ENCODE data around the gene THY1. TPM values are rescaled to one million over a fixed set of nuclear protein-coding genes. Genes with fewer than 3 reads are reported as not detected.

The THY1 gene
- total RNA-seq, 1 donor from 2014 or later = 19.0 TPM

DNA sequence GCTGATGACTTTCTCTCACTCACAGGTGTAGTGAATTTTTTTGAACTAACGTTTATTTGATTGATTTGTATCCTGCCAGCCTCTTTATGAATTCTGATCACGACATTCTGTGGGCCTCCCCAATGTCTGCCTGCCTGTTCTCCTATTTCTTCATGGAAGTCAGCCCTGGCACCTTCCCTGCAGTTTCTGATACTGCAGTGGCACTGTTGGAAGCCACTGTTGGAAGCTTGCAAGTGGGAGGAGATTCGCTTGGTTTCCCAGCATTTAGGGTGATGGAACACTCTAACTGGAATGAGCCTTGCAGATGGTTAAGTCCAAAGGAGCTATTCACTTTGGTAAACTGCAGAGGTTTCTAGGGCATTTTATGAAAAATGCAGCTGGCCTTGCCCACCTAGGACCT, 1.3 kb upstream of the THY1 start:
- no peak for DNase-seq (ENCODE audit: extremely low spot score, unreplicated experiment)
- Mint-ChIP-seq H3K36me3 (no peaks in the 10 kb centered on the region), H3K4me1 (ENCODE audit: unreplicated experiment) (peaks cover 12% of the 10 kb centered on the region), H3K27ac (no peak overlapping the region), H3K27me3 (peaks cover 57% of the 10 kb centered on the region), H3K4me3 (peak overlapping the region; percentile 75), H3K9me3 (no peaks in the 10 kb centered on the region)
- TF ChIP-seq, protein P1, sequence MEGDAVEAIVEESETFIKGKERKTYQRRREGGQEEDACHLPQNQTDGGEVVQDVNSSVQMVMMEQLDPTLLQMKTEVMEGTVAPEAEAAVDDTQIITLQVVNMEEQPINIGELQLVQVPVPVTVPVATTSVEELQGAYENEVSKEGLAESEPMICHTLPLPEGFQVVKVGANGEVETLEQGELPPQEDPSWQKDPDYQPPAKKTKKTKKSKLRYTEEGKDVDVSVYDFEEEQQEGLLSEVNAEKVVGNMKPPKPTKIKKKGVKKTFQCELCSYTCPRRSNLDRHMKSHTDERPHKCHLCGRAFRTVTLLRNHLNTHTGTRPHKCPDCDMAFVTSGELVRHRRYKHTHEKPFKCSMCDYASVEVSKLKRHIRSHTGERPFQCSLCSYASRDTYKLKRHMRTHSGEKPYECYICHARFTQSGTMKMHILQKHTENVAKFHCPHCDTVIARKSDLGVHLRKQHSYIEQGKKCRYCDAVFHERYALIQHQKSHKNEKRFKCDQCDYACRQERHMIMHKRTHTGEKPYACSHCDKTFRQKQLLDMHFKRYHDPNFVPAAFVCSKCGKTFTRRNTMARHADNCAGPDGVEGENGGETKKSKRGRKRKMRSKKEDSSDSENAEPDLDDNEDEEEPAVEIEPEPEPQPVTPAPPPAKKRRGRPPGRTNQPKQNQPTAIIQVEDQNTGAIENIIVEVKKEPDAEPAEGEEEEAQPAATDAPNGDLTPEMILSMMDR (conservative IDR thresholded peaks at IDR 0.05) = no peak

DNA sequence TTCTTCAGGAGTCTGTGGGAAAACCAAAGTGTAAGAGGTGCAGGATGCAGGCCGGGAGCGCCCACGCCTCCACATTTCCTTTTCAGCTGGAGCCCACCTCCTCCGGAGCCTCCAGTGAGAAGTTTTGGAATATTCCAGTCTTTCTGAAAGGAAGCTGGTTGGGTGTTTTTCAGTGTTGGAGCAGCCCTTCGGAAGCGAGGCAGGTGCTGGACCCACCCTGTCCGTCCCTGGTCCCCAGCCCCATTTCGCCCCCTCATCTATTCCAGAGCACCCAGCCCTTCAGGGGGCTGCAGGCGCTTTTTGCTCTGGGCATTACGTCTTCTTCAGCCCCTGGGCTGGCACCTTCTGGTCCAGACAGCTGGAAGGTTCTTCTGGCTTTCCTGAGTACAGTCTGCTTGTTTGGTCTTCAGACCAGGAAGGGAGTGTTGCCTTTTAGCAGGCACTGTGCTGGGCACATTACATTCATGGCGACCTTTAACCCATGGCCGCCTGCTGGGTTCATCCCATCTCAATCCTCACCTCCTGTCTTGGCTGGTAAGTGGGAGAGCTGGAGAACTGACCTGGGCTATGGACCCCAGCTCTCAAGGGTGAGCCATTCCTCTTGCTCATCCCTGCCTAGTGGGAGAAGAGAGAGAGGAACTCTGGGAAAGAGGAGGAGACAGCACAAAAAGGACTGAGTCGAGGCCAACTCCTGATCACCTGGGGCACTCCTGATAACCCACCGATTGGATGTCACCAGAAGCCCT, 710 bp upstream of the THY1 start:
- no peaks in the 10 kb centered on the region for H3K9me3 Mint-ChIP-seq
- H3K36me3 Mint-ChIP-seq = no peaks in the 10 kb centered on the region
- TF ChIP-seq, protein P1 (conservative IDR thresholded peaks at IDR 0.05) = no peak
- H3K4me3 Mint-ChIP-seq = peak overlapping the region; percentile 92
- H3K27ac Mint-ChIP-seq = no peak overlapping the region
- H3K27me3 Mint-ChIP-seq = peaks cover 62% of the 10 kb centered on the region
- peaks cover 12% of the 10 kb centered on the region for H3K4me1 Mint-ChIP-seq (ENCODE audit: unreplicated experiment)
- no peak for DNase-seq (ENCODE audit: extremely low spot score, unreplicated experiment)

DNA sequence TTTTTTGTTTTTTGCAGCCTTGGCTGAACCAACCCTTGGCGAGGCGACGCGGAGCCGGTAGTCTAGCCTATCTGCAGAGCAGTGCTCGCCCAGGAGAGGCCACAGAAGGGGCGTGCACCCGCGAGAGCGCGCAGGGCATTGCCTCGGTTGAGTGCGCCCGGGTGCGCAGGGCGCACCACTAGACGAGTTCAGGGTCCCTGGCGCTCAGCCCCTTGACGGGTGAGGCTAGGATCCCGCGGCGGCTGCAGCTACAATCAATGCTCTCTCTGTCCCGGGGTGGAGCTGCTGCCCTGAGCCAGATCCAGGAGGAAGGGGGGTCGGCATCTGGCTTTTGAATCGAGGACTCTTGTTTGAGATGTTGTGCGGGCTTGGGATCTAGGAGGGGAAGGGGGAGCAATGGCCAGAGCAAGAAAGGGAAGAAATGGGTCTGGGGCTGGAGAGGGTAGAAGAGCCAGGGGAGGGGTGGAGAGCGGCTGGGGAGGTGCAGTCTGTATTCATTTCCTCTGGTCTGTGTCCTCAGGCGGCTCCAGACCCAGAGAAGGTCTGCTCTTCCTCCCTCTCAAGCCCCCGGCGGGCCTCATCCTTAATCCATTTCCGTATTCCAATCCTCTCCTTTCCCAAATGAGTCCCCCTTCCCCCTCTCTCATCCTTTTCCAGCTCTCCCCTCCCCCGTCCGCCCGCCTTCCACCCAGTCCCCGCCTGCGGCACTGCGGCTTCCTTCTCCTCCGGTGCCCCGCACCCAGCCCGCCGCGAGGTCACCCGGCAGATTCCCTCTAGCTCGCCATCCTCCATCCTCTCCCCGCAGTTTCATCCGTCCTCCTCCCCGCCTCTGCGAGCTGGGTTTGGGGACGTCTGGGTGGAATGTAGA, 797 bp downstream of the THY1 start:
- Mint-ChIP-seq H3K27me3 (peaks cover 62% of the 10 kb centered on the region), H3K9me3 (no peaks in the 10 kb centered on the region), H3K4me3 (peak overlapping the region; percentile 92), H3K4me1 (ENCODE audit: unreplicated experiment) (peaks cover 12% of the 10 kb centered on the region), H3K36me3 (peaks cover 4% of the 10 kb centered on the region), H3K27ac (peak overlapping the region; percentile 72)
- DNase-seq (ENCODE audit: extremely low spot score, unreplicated experiment) = no peak
- TF ChIP-seq, protein P1 (conservative IDR thresholded peaks at IDR 0.05) = no peak

DNA sequence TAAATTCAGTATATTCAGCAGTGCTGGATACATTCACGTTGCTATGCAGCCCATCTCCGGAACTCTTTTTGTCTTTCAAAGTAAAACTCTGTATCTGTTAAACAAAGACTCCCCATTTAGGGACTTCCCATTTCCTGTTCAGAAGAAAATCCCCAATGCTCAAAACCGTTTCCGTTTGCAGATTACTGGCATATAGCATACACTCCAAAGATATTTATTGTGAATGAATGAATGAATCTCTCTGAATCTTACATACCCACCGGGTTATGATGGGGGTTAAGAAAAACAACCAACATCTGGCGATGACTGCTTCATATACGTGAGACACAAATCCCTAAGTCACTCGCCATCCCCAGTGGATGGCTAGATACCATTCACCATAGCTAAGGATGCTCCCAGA, 1.6 kb downstream of the THY1 start:
- TF ChIP-seq, protein P1 (conservative IDR thresholded peaks at IDR 0.05) = no peak
- no peaks in the 10 kb centered on the region for H3K9me3 Mint-ChIP-seq
- peaks cover 62% of the 10 kb centered on the region for H3K27me3 Mint-ChIP-seq
- H3K4me3 Mint-ChIP-seq = peak overlapping the region; percentile 92
- DNase-seq (ENCODE audit: extremely low spot score, unreplicated experiment) = no peak
- no peak overlapping the region for H3K27ac Mint-ChIP-seq
- H3K4me1 Mint-ChIP-seq (ENCODE audit: unreplicated experiment) = peaks cover 12% of the 10 kb centered on the region
- H3K36me3 Mint-ChIP-seq = peaks cover 4% of the 10 kb centered on the region

DNA sequence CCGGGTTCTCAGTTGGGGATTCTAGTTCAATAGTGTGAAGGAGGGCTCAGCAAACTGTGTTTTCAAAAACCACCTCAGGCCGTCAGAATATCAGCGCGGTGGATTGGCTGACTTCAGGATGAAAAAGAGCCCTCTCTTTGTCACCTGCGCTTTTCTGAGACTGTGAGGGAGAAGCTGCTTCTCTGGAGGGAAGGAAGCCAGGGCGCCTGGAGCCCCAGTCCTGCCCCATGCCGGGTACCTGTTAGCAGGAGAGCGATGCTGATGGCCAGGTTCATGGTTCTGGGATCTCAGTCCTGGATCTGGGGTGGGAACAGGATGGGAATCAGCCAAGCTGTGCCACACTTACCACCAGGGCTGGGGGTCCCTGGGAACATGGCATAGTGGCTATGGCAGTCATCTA, 2.3 kb downstream of the THY1 start:
- Mint-ChIP-seq H3K27ac (no peak overlapping the region), H3K4me3 (no peak overlapping the region), H3K36me3 (peaks cover 4% of the 10 kb centered on the region), H3K9me3 (no peaks in the 10 kb centered on the region), H3K27me3 (peaks cover 65% of the 10 kb centered on the region), H3K4me1 (ENCODE audit: unreplicated experiment) (peaks cover 12% of the 10 kb centered on the region)
- TF ChIP-seq, protein P1 (conservative IDR thresholded peaks at IDR 0.05) = no peak
- no peak for DNase-seq (ENCODE audit: extremely low spot score, unreplicated experiment)
